ENCODE results near the gene TWIST2. TPM values are rescaled to one million over a fixed set of nuclear protein-coding genes. Genes with fewer than 3 reads are reported as not detected.

The TWIST2 gene
- total and polyA plus RNA-seq, 11 donors, result 0.39 to 10.9 (median 1.4) TPM

- intact Hi-C loops (cut with DNase I), result no loop called here
- Histone ChIP-seq H3K4me1 (peaks cover 0 to 34% (median 0%) of the 10 kb centered on the region in 12 donors), H3K27ac (peak overlapping the region in 2 of 12 donors; percentile 73 to 92), H3K9me3 (no peaks in the 10 kb centered on the region), H3K36me3 (no peaks in the 10 kb centered on the region), H3K4me3 (peak overlapping the region in 11 of 12 donors; percentile 36 to 69 (median 56)), H3K27me3 (peaks cover 25 to 92% (median 56%) of the 10 kb centered on the region in 9 donors)
- DNase-seq, result peak in 1 of 5 donors; percentile 13
- peak in 2 of 4 donors; percentile 13 to 30 for ATAC-seq
- WGBS, 4 donors, result 10 to 19% (median 14%) methylated on average over 6 to 19 of the region's 19 CpGs
- no peak for TF ChIP-seq CTCF (IDR thresholded peaks at IDR 0.05)
- TF ChIP-seq POLR2A (IDR thresholded peaks at IDR 0.05), result no peak
Observed at GRCh38 chr2:238846378-238846627, 1.6 kb upstream of the TWIST2 start.

GRCh38 chr2:238846628-238847418 is 1.1 kb upstream of the TWIST2 start:
- intact Hi-C loops (cut with DNase I), result no loop called here
- WGBS, 4 donors, result 2 to 5% (median 3%) methylated on average over 35 to 80 of the region's 80 CpGs
- DNase-seq, result peak in 1 of 5 donors; percentile 12
- Histone ChIP-seq H3K36me3 (no peaks in the 10 kb centered on the region), H3K27ac (peak overlapping the region in 8 of 12 donors; percentile 12 to 92 (median 66)), H3K27me3 (peaks cover 25 to 92% (median 56%) of the 10 kb centered on the region in 9 donors), H3K4me3 (peak overlapping the region; percentile 29 to 69 (median 56)), H3K9me3 (no peaks in the 10 kb centered on the region), H3K4me1 (peaks cover 0 to 34% (median 0%) of the 10 kb centered on the region in 12 donors)
- TF ChIP-seq POLR2A (IDR thresholded peaks at IDR 0.05), result no peak
- peak in 3 of 4 donors; percentile 41 to 72 (median 66) for ATAC-seq

GRCh38 chr2:238847419-238847801 is 475 bp upstream of the TWIST2 start:
- H3K4me1 ChIP-seq, result peaks cover 0 to 34% (median 0%) of the 10 kb centered on the region in 12 donors
- intact Hi-C loops (cut with DNase I), result no loop called here
- ATAC-seq, result peak in 3 of 4 donors; percentile 10 to 27 (median 24)

GRCh38 chr2:238848691-238848975 is 748 bp downstream of the TWIST2 start:
- Histone ChIP-seq H3K4me1 (peaks cover 0 to 34% (median 0%) of the 10 kb centered on the region in 12 donors), H3K36me3 (no peaks in the 10 kb centered on the region), H3K9me3 (no peaks in the 10 kb centered on the region), H3K27ac (peak overlapping the region in 6 of 12 donors; percentile 23 to 92 (median 58)), H3K27me3 (peaks cover 25 to 84% (median 56%) of the 10 kb centered on the region in 9 donors), H3K4me3 (peak overlapping the region; percentile 29 to 69 (median 56))
- no peak for DNase-seq
- peak in 1 of 4 donors; percentile 30 for ATAC-seq
- 3 to 20% (median 4%) methylated on average over 2 to 36 of the region's 36 CpGs for WGBS, 4 donors
- TF ChIP-seq POLR2A (IDR thresholded peaks at IDR 0.05), result no peak
- intact Hi-C loops (cut with DNase I), result no loop called here

More at GRCh38 chr2:238847419-238847801, 475 bp upstream of the TWIST2 start:
- Histone ChIP-seq H3K27ac (peak overlapping the region in 9 of 12 donors; percentile 12 to 92 (median 63)), H3K4me3 (peak overlapping the region; percentile 29 to 69 (median 56)), H3K27me3 (peaks cover 25 to 92% (median 56%) of the 10 kb centered on the region in 9 donors), H3K9me3 (no peaks in the 10 kb centered on the region), H3K36me3 (no peaks in the 10 kb centered on the region)
- no peak for TF ChIP-seq CTCF (IDR thresholded peaks at IDR 0.05)
- TF ChIP-seq POLR2A (IDR thresholded peaks at IDR 0.05), result no peak
- 2 to 15% (median 4%) methylated on average over 7 to 30 of the region's 30 CpGs for WGBS, 4 donors
- no peak for DNase-seq

- Histone ChIP-seq H3K9me3 (no peaks in the 10 kb centered on the region), H3K4me3 (peak overlapping the region; percentile 29 to 69 (median 56)), H3K36me3 (no peaks in the 10 kb centered on the region), H3K27me3 (peaks cover 25 to 80% (median 56%) of the 10 kb centered on the region in 9 donors), H3K4me1 (peaks cover 0 to 34% (median 0%) of the 10 kb centered on the region in 12 donors), H3K27ac (peak overlapping the region in 4 of 12 donors; percentile 5 to 92 (median 41))
- intact Hi-C loops (cut with DNase I), result no loop called here
- TF ChIP-seq POLR2A (IDR thresholded peaks at IDR 0.05) (no peak), CTCF (IDR thresholded peaks at IDR 0.05) (no peak)
- 3 to 7% (median 3%) methylated on average over 25 to 70 of the region's 70 CpGs for WGBS, 4 donors
- DNase-seq (peak in 1 of 5 donors; percentile 17), ATAC-seq (no peak)
Observed at GRCh38 chr2:238848976-238849853, 1.3 kb downstream of the TWIST2 start.
